ENCODE data around the gene RYR3.

RYR3 gene

DNA sequence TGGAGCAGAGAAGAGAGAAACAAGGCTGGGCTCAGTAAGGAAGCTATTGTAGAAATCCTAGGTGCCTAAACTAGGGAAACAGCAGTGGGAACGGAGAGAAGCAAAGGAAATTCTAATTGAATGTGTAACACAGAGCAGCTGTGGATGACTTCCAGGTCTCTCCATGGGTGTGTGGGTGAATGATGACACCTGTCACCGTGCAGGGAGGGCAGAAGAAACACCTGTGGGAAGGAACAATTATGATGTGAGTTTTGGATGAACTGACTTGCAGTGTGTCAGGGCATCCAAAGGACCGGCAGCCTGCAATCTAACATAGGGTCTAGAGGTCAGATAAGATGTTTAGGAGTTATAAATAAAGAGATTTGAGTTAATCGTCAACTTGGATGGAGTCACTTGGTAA is 144.2 kb downstream of the RYR3 start:
- TF ChIP-seq, protein P1, sequence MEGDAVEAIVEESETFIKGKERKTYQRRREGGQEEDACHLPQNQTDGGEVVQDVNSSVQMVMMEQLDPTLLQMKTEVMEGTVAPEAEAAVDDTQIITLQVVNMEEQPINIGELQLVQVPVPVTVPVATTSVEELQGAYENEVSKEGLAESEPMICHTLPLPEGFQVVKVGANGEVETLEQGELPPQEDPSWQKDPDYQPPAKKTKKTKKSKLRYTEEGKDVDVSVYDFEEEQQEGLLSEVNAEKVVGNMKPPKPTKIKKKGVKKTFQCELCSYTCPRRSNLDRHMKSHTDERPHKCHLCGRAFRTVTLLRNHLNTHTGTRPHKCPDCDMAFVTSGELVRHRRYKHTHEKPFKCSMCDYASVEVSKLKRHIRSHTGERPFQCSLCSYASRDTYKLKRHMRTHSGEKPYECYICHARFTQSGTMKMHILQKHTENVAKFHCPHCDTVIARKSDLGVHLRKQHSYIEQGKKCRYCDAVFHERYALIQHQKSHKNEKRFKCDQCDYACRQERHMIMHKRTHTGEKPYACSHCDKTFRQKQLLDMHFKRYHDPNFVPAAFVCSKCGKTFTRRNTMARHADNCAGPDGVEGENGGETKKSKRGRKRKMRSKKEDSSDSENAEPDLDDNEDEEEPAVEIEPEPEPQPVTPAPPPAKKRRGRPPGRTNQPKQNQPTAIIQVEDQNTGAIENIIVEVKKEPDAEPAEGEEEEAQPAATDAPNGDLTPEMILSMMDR (IDR thresholded peaks at IDR 0.05; ENCODE audit: insufficient read depth, low read length, poor library complexity, severe bottlenecking) = no peak
- no peak for TF ChIP-seq EZH2phosphoT487 (conservative IDR thresholded peaks at IDR 0.05; ENCODE audit: low read length)
- Histone ChIP-seq H3K27me3 (ENCODE audit: low read length) (no peaks in the 10 kb centered on the region), H3K27ac (ENCODE audit: low read depth, low read length) (no peak overlapping the region), H3K79me2 (ENCODE audit: insufficient read depth, low read length) (no peaks in the 10 kb centered on the region), H3K36me3 (ENCODE audit: low read length) (no peaks in the 10 kb centered on the region), H3K9me3 (ENCODE audit: insufficient read depth, low read length) (no peaks in the 10 kb centered on the region), H3K9me2 (replicated peaks; ENCODE audit: insufficient read depth, low read length) (no peaks in the 10 kb centered on the region), H3K4me2 (ENCODE audit: low read depth, low read length, poor library complexity, severe bottlenecking) (no peak overlapping the region), H3K4me3 (ENCODE audit: insufficient read depth, low read length, poor library complexity, severe bottlenecking) (no peak overlapping the region), H3F3A (ENCODE audit: insufficient read depth) (no peaks in the 10 kb centered on the region), H4K20me1 (ENCODE audit: low read depth, low read length) (no peaks in the 10 kb centered on the region), H2AFZ (ENCODE audit: low read depth, low read length, severe bottlenecking) (no peak overlapping the region), H3K9ac (ENCODE audit: low read length) (no peak overlapping the region)

DNA sequence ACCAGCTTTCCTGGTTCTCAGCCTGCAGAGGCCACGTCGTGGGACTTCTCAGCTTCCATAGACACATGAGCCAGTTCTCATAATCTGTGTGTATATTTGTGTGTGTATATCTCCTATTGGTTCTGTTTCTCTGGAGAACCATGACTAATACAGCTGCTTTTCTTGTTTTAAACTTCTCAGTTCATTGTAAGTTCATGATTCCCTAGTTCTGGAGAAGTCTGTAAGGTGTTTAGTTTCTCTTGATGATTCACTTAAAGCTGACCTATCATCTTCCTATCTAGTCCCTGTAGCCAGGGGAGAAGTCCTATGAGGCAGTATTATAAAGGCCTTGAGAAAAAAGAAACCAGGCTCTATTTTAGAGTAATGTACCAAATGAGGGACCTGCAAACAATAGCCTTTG is 147.7 kb downstream of the RYR3 start:
- TF ChIP-seq EZH2phosphoT487 (conservative IDR thresholded peaks at IDR 0.05; ENCODE audit: low read length) = no peak
- TF ChIP-seq, protein P1 (IDR thresholded peaks at IDR 0.05; ENCODE audit: insufficient read depth, low read length, poor library complexity, severe bottlenecking) = no peak
- Histone ChIP-seq H3K9ac (ENCODE audit: low read length) (no peak overlapping the region), H3K9me3 (ENCODE audit: insufficient read depth, low read length) (no peaks in the 10 kb centered on the region), H3K4me2 (ENCODE audit: low read depth, low read length, poor library complexity, severe bottlenecking) (no peak overlapping the region), H3K36me3 (ENCODE audit: low read length) (no peaks in the 10 kb centered on the region), H3K27ac (ENCODE audit: low read depth, low read length) (no peak overlapping the region), H2AFZ (ENCODE audit: low read depth, low read length, severe bottlenecking) (no peak overlapping the region), H3K9me2 (replicated peaks; ENCODE audit: insufficient read depth, low read length) (no peaks in the 10 kb centered on the region), H3K79me2 (ENCODE audit: insufficient read depth, low read length) (no peaks in the 10 kb centered on the region), H3F3A (ENCODE audit: insufficient read depth) (no peaks in the 10 kb centered on the region), H3K27me3 (ENCODE audit: low read length) (no peaks in the 10 kb centered on the region), H4K20me1 (ENCODE audit: low read depth, low read length) (no peaks in the 10 kb centered on the region), H3K4me3 (ENCODE audit: insufficient read depth, low read length, poor library complexity, severe bottlenecking) (no peak overlapping the region)

DNA sequence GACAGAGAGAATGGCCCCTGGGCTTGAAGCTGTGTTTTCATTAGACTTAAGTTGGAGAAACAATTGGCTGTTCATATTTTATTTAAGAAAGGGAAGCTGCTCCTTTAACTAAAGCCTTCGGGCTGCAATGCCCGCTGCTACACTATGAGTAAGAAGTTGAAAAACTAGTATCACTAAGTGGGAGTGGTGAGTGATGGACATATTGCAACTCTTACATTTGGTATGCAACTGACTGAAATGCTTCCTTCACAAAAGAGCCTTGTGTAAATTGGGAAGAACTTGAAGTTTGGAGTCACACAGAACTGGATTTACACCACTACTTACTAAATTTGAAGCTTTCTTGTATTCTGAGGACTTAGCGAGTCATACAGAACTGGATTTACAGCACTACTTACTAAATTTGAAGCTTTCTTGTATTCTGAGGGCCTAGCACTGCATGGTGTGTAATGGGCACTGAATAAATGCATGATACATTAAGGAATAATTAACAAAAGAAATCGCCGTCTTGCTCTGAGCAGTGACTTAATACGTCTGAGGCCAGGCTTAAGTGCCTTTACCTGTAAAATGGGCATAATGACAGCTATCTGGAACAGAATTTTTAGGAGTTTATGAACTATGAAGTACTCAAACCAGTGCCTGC is 149.5 kb downstream of the RYR3 start:
- TF ChIP-seq, protein P1 (IDR thresholded peaks at IDR 0.05; ENCODE audit: insufficient read depth, low read length, poor library complexity, severe bottlenecking) = no peak
- no peak for TF ChIP-seq EZH2phosphoT487 (conservative IDR thresholded peaks at IDR 0.05; ENCODE audit: low read length)
- Histone ChIP-seq H3K27ac (ENCODE audit: low read depth, low read length) (no peak overlapping the region), H3K9me2 (replicated peaks; ENCODE audit: insufficient read depth, low read length) (no peaks in the 10 kb centered on the region), H3K4me3 (ENCODE audit: insufficient read depth, low read length, poor library complexity, severe bottlenecking) (no peak overlapping the region), H2AFZ (ENCODE audit: low read depth, low read length, severe bottlenecking) (no peak overlapping the region), H3K9me3 (ENCODE audit: insufficient read depth, low read length) (no peaks in the 10 kb centered on the region), H3K9ac (ENCODE audit: low read length) (no peak overlapping the region), H3K36me3 (ENCODE audit: low read length) (no peaks in the 10 kb centered on the region), H3K4me2 (ENCODE audit: low read depth, low read length, poor library complexity, severe bottlenecking) (no peak overlapping the region), H3F3A (ENCODE audit: insufficient read depth) (no peaks in the 10 kb centered on the region), H3K79me2 (ENCODE audit: insufficient read depth, low read length) (no peaks in the 10 kb centered on the region), H3K27me3 (ENCODE audit: low read length) (no peaks in the 10 kb centered on the region), H4K20me1 (ENCODE audit: low read depth, low read length) (no peaks in the 10 kb centered on the region)

Measured in SU-DHL-6 (cell line).